Esophagus muscularis mucosa (tissue), 4 donors: ENCODE results near the gene VPREB3. TPM values are rescaled to one million over a fixed set of nuclear protein-coding genes. Genes with fewer than 3 reads are reported as not detected.

Experiments used
- DNase-seq: peaks from one replicate; pipeline ENCODE4 v3.0.0-alpha.2; 2017; ENCODE audit errors: extremely low spot score
- H3K27ac ChIP-seq, 4 donors: fragments of 200-600 bp; sonication (generic); replicated peaks in 1 of 4; 1 replicate in 3 of 4; 2 replicates in 1 of 4; pipeline ENCODE4 v1.5.1; 2016 to 2019; ENCODE audit warnings: mild to moderate bottlenecking in 1 of 4
- H3K27me3 ChIP-seq, 4 donors: fragments of 200-600 bp; sonication (generic); one replicate each; pipeline versions ENCODE4 v1.5.1 to v1.6.0; 2016 to 2019
- H3K36me3 ChIP-seq, 4 donors: fragments of 200-600 bp; sonication (generic); one replicate each; pipeline ENCODE4 v1.5.1; 2016 to 2019
- H3K4me1 ChIP-seq, 4 donors: fragments of 200-600 bp; sonication (generic); one replicate each; pipeline ENCODE4 v1.5.1; 2016 to 2019
- H3K4me3 ChIP-seq, 4 donors: fragments of 200-600 bp; sonication (generic); 1 replicate in 2 of 4; 2 replicates in 2 of 4; pipeline ENCODE4 v1.5.1; 2016 to 2019; ENCODE audit warnings: mild to moderate bottlenecking in 4 of 4, moderate library complexity in 1 of 4
- H3K9me3 ChIP-seq, 4 donors: fragments of 200-600 bp; sonication (generic); 1 replicate in 3 of 4; 2 replicates in 1 of 4; pipeline ENCODE4 v1.5.1; 2016 to 2019
- CTCF ChIP-seq, 3 experiments: fragments of 200-600 bp in 2 of 3; fragments of 450-650 bp in 1 of 3; sonication (generic) in 2 of 3; IDR thresholded peaks; one replicate each; pipeline ENCODE4 v1.5.1; 2017 to 2019; ENCODE audit warnings: antibody characterized with exemption in 3 of 3, mild to moderate bottlenecking in 2 of 3, moderate library complexity in 1 of 3
- EP300 ChIP-seq: sonication (generic); formaldehyde crosslinking; IDR thresholded peaks from one replicate; pipeline ENCODE4 v1.6.1; 2017; ENCODE audit warnings: antibody characterized with exemption
- POLR2A ChIP-seq: fragments of 450-650 bp; IDR thresholded peaks from one replicate; pipeline ENCODE4 v1.6.1; 2017; ENCODE audit warnings: antibody characterized with exemption, moderate library complexity, mild to moderate bottlenecking, low read depth
- POLR2AphosphoS5 ChIP-seq, 2 donors: sonication (generic); formaldehyde crosslinking; IDR thresholded peaks; one replicate each; pipeline ENCODE4 v1.6.1; 2017; ENCODE audit warnings: antibody characterized with exemption in 2 of 2
- WGBS: methylation state at CpG from one replicate; pipeline ENCODE4 v1.1.5; 2018; 5-methylcytosine and 5-hydroxymethylcytosine counted together
- intact Hi-C: fragments of 100-400 bp; cut with DNase I; formaldehyde crosslinking; loops from one replicate; pipeline ENCODE4 v1.15.1; 2023
- total RNA-seq, 4 donors: library from RNA; depleted of rRNA; stranded (reverse); fragments of >200 nt; gene quantifications; one replicate each; pipeline versions ENCODE4 v1.1.0 to v1.2.1, GENCODE V29; 2016

VPREB3 gene
- total RNA-seq, 4 donors from 2014 or later = not detected

- no peak overlapping the region for H3K27ac ChIP-seq
- no peaks in the 10 kb centered on the region for H3K27me3 ChIP-seq
- intact Hi-C loops = no loop called here
- peaks cover 9 to 32% (median 30%) of the 10 kb centered on the region in 4 donors for H3K4me1 ChIP-seq
- TF ChIP-seq POLR2A = no peak
- no peak for TF ChIP-seq EP300
- no peak for TF ChIP-seq CTCF (IDR thresholded peaks at IDR 0.05)
- TF ChIP-seq POLR2AphosphoS5 (IDR thresholded peaks at IDR 0.05) = no peak
- peaks cover 0 to 19% (median 1%) of the 10 kb centered on the region in 4 donors for H3K36me3 ChIP-seq
- H3K9me3 ChIP-seq = no peaks in the 10 kb centered on the region
- DNase-seq = no peak
- WGBS = 95% methylated on average over 16 of the region's 20 CpGs
- no peak overlapping the region for H3K4me3 ChIP-seq
Measured at GRCh38 chr22:23780146-23780748, 26.0 kb upstream of the VPREB3 start.

GRCh38 chr22:23779731-23780130, 25.5 kb upstream of the VPREB3 start:
- Histone ChIP-seq H3K9me3 (no peaks in the 10 kb centered on the region), H3K4me3 (no peak overlapping the region), H3K27me3 (no peaks in the 10 kb centered on the region), H3K36me3 (peaks cover 0 to 19% (median 1%) of the 10 kb centered on the region in 4 donors), H3K27ac (no peak overlapping the region), H3K4me1 (peaks cover 14 to 37% (median 34%) of the 10 kb centered on the region in 4 donors)
- intact Hi-C loops = no loop called here
- 94% methylated on average over 5 of the region's 5 CpGs for WGBS
- TF ChIP-seq CTCF (IDR thresholded peaks at IDR 0.05) (no peak), POLR2A (no peak), POLR2AphosphoS5 (IDR thresholded peaks at IDR 0.05) (no peak), EP300 (no peak)
- DNase-seq = no peak

GRCh38 chr22:23779083-23779482, 24.9 kb upstream of the VPREB3 start:
- Histone ChIP-seq H3K4me3 (no peak overlapping the region), H3K9me3 (no peaks in the 10 kb centered on the region), H3K27ac (no peak overlapping the region), H3K27me3 (no peaks in the 10 kb centered on the region), H3K4me1 (peaks cover 21 to 44% (median 41%) of the 10 kb centered on the region in 4 donors), H3K36me3 (peaks cover 0 to 19% (median 1%) of the 10 kb centered on the region in 4 donors)
- DNase-seq = no peak
- intact Hi-C loops = no loop called here
- WGBS = 73% methylated on average over 5 of the region's 16 CpGs
- TF ChIP-seq CTCF (IDR thresholded peaks at IDR 0.05) = no peak
- no peak for TF ChIP-seq POLR2A
- no peak for TF ChIP-seq POLR2AphosphoS5 (IDR thresholded peaks at IDR 0.05)
- TF ChIP-seq EP300 = no peak

GRCh38 chr22:23778577-23778900, 24.3 kb upstream of the VPREB3 start:
- TF ChIP-seq EP300 (no peak), POLR2AphosphoS5 (IDR thresholded peaks at IDR 0.05) (no peak), CTCF (IDR thresholded peaks at IDR 0.05) (no peak), POLR2A (no peak)
- DNase-seq = no peak
- WGBS = 70% methylated on average over 3 of the region's 3 CpGs
- no peaks in the 10 kb centered on the region for H3K27me3 ChIP-seq
- no peak overlapping the region for H3K4me3 ChIP-seq
- peaks cover 0 to 18% (median 1%) of the 10 kb centered on the region in 4 donors for H3K36me3 ChIP-seq
- H3K4me1 ChIP-seq = peaks cover 26 to 49% (median 46%) of the 10 kb centered on the region in 4 donors
- intact Hi-C loops = no loop called here
- H3K9me3 ChIP-seq = no peaks in the 10 kb centered on the region
- no peak overlapping the region for H3K27ac ChIP-seq
